GM23338 (cell line): Measurements from ENCODE around the gene GALNT5. TPM values are rescaled to one million over a fixed set of nuclear protein-coding genes. Genes with fewer than 3 reads are reported as not detected.

Source experiments
- ATAC-seq: fragments of 200-7000 bp; cut with Tn5 transposase; 3 replicates; pipeline ENCODE4 v1.9.1; 2020
- DNase-seq: peaks from one replicate; pipeline ENCODE4 v3.0.0-alpha.2; 2015; ENCODE audit warnings: low spot score
- H2AFZ ChIP-seq: fragments of 200-600 bp; sonication (generic); 2 replicates; pipeline ENCODE4 v1.8.0; 2016; ENCODE audit warnings: antibody characterized with exemption, mild to moderate bottlenecking, moderate library complexity
- H3F3A ChIP-seq: fragments of 200-600 bp; sonication (generic); replicated peaks from 2 replicates; pipeline ENCODE4 v1.8.0; 2017; ENCODE audit warnings: antibody characterized with exemption, mixed run types, low read depth
- H3K27ac ChIP-seq: fragments of 200-600 bp; sonication (generic); 2 replicates; pipeline ENCODE4 v1.6.1; 2016; ENCODE audit warnings: low read depth
- H3K27me3 ChIP-seq: fragments of 200-600 bp; sonication (generic); 2 replicates; pipeline ENCODE4 v1.8.0; 2016; ENCODE audit warnings: mild to moderate bottlenecking, mixed run types, moderate library complexity; ENCODE audit not compliant: insufficient read depth
- H3K36me3 ChIP-seq: fragments of 200-600 bp; sonication (generic); 2 replicates; pipeline ENCODE4 v1.8.0; 2016; ENCODE audit warnings: mild to moderate bottlenecking; ENCODE audit not compliant: insufficient read depth
- H3K4me1 ChIP-seq: fragments of 200-600 bp; sonication (generic); 2 replicates; pipeline ENCODE4 v1.8.0; 2016; ENCODE audit warnings: mild to moderate bottlenecking, moderate library complexity; ENCODE audit not compliant: insufficient read depth
- H3K4me2 ChIP-seq: fragments of 200-600 bp; sonication (generic); 2 replicates; pipeline ENCODE4 v1.7.1; 2017; ENCODE audit warnings: mixed run types
- H3K4me3 ChIP-seq: fragments of 200-600 bp; sonication (generic); 2 replicates; pipeline ENCODE4 v1.6.1; 2016; ENCODE audit warnings: mixed run types
- H3K79me2 ChIP-seq: fragments of 200-600 bp; sonication (generic); replicated peaks from 2 replicates; pipeline ENCODE4 v1.8.0; 2017; ENCODE audit warnings: mild to moderate bottlenecking; ENCODE audit not compliant: insufficient read depth
- H3K9me2 ChIP-seq: fragments of 200-600 bp; sonication (generic); 2 replicates; pipeline ENCODE4 v1.8.0; 2017; ENCODE audit not compliant: insufficient read depth
- H4K20me1 ChIP-seq: fragments of 200-600 bp; sonication (generic); replicated peaks from 2 replicates; pipeline ENCODE4 v1.8.0; 2017; ENCODE audit warnings: mild to moderate bottlenecking; ENCODE audit not compliant: insufficient read depth
- H3K27ac Mint-ChIP-seq: 2 replicates; pipeline ENCODE4 v1.8.0; 2020; ENCODE audit warnings: inconsistent platforms, mild to moderate bottlenecking, moderate library complexity, mixed read lengths
- H3K27me3 Mint-ChIP-seq: 3 replicates; pipeline ENCODE4 v1.8.0; 2022; ENCODE audit warnings: low read depth, mild to moderate bottlenecking, moderate library complexity, mixed read lengths, inconsistent platforms; ENCODE audit not compliant: insufficient read depth, poor library complexity
- H3K36me3 Mint-ChIP-seq: 3 replicates; pipeline ENCODE4 v1.8.0; 2021; ENCODE audit warnings: low read depth, mild to moderate bottlenecking, inconsistent platforms, moderate library complexity, mixed read lengths
- H3K4me1 Mint-ChIP-seq: 3 replicates; pipeline ENCODE4 v1.8.0; 2020; ENCODE audit warnings: mild to moderate bottlenecking, inconsistent platforms, mixed read lengths
- H3K4me3 Mint-ChIP-seq: 3 replicates; pipeline ENCODE4 v1.8.0; 2021; ENCODE audit warnings: moderate library complexity, mild to moderate bottlenecking, inconsistent platforms, mixed read lengths
- H3K9me3 Mint-ChIP-seq: 3 replicates; pipeline ENCODE4 v1.8.0; 2020; ENCODE audit warnings: moderate library complexity, mild to moderate bottlenecking, inconsistent platforms, mixed read lengths
- CREB1 ChIP-seq: fragments of 250-450 bp; sonication (Bioruptor Pico); IDR thresholded peaks from 2 replicates; pipeline ENCODE4 v1.5.0; 2020; ENCODE audit warnings: low read depth, mild to moderate bottlenecking, moderate library complexity
- EZH2 ChIP-seq: fragments of 200-600 bp; sonication (generic); IDR thresholded peaks from one replicate; pipeline ENCODE4 v1.8.0; 2017; ENCODE audit warnings: antibody characterized with exemption, mild to moderate bottlenecking, low read depth; ENCODE audit not compliant: unreplicated experiment
- EZH2phosphoT487 ChIP-seq: fragments of 200-600 bp; sonication (generic); IDR thresholded peaks from one replicate; pipeline ENCODE4 v1.8.1; 2018; ENCODE audit warnings: antibody characterized with exemption; ENCODE audit not compliant: unreplicated experiment
- JUNB ChIP-seq: IDR thresholded peaks from one replicate; pipeline ENCODE4 v1.6.1; 2016; ENCODE audit warnings: antibody characterized with exemption; ENCODE audit not compliant: unreplicated experiment
- NANOG ChIP-seq: IDR thresholded peaks from 2 replicates; pipeline ENCODE4 v1.6.1; 2016; ENCODE audit warnings: antibody characterized with exemption, borderline replicate concordance
- POLR2AphosphoS5 ChIP-seq: IDR thresholded peaks from 2 replicates; pipeline ENCODE4 v1.6.1; 2016; ENCODE audit warnings: antibody characterized with exemption, low read depth
- STAT1 ChIP-seq: IDR thresholded peaks from one replicate; pipeline ENCODE4 v1.6.1; 2016; ENCODE audit warnings: antibody characterized with exemption; ENCODE audit not compliant: unreplicated experiment
- ZNF114 ChIP-seq: fragments of 250-450 bp; sonication (Bioruptor Pico); IDR thresholded peaks from 2 replicates; pipeline ENCODE4 v1.5.0; 2020; ENCODE audit warnings: mild to moderate bottlenecking, moderate library complexity
- ZNF331 ChIP-seq: fragments of 250-450 bp; sonication (Bioruptor Pico); IDR thresholded peaks from 2 replicates; pipeline ENCODE4 v1.5.0; 2020; ENCODE audit warnings: low read depth, mild to moderate bottlenecking, moderate library complexity
- polyA plus RNA-seq: library from polyadenylated mRNA; unstranded; fragments of >200 nt; fragmentation: Nextera tagmentation; extraction: Ambion mirVana; gene quantifications from 2 replicates; pipeline ENCODE4 v1.2.1, GENCODE V29; 2016
- total RNA-seq: library from RNA; depleted of rRNA; stranded (reverse); fragments of >200 nt; shearing (Covaris generic); gene quantifications from 2 replicates; pipeline ENCODE4 v1.2.3, GENCODE V29; 2014
- TF ChIP-seq, protein P1 (sequence below), 2 experiments: fragments of 200-600 bp in 1 of 2; sonication (generic) in 1 of 2; conservative IDR thresholded peaks; 2 replicates each; pipeline versions ENCODE4 v1.5.1 to v1.6.1; 2016 to 2017; ENCODE audit warnings: antibody characterized with exemption in 2 of 2, low read depth in 2 of 2, mild to moderate bottlenecking in 2 of 2, moderate library complexity in 1 of 2
- TF ChIP-seq, protein P2 (sequence below): fragments of 250-450 bp; sonication (Bioruptor Pico); IDR thresholded peaks from 2 replicates; pipeline ENCODE4 v1.5.0; 2020; ENCODE audit warnings: mild to moderate bottlenecking, moderate library complexity
- TF ChIP-seq, protein P3 (sequence below): IDR thresholded peaks from one replicate; pipeline ENCODE4 v1.6.1; 2018; ENCODE audit warnings: antibody characterized with exemption; ENCODE audit not compliant: unreplicated experiment
- TF ChIP-seq, protein P4 (sequence below): IDR thresholded peaks from 2 replicates; pipeline ENCODE4 v1.6.1; 2016; ENCODE audit warnings: antibody characterized with exemption

The GALNT5 gene
- total and polyA plus RNA-seq, 2 experiments from 2014 or later: 0.05 to 0.14 TPM

DNA sequence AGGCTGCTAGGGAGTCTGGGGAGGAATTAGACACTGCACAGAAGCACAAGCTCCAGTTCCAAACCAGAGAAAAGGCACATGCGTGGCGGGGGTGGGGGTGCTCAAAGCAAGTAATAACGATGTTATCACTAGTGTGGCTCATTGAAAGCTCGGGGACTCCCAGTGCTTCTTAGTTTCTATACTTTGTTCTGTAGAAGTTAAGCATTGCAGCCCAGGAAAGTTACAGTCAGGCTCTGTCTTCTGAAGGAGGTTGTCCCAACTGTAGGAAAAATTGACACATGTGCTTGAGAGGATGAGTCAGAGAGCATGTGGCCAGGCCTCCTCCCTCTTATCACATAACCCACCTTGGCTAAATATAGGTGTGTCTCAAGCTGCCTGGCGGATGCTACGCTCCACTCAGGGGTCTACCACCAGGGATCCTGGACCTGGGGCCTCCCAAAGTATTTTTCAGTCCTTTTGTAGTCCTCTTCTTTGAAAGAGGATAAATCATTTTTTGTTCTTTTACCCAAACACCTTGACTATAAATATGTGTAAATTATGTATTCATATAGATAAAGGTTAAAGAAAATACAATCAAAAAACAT is 3.8 kb downstream of the GALNT5 start:
- H3F3A ChIP-seq: no peaks in the 10 kb centered on the region
- no peaks in the 10 kb centered on the region for H4K20me1 ChIP-seq
- no peaks in the 10 kb centered on the region for H3K79me2 ChIP-seq
- H3K9me3 Mint-ChIP-seq: no peaks in the 10 kb centered on the region
- H3K4me2 ChIP-seq: no peak overlapping the region
- no peak for DNase-seq
- H3K4me1 Mint-ChIP-seq: peaks cover 33% of the 10 kb centered on the region
- no peaks in the 10 kb centered on the region; the same call in 1 of the 2 replicates for H3K9me2 ChIP-seq
- H3K27ac Mint-ChIP-seq: no peak overlapping the region
- no peaks in the 10 kb centered on the region for H3K36me3 ChIP-seq
- ATAC-seq: no peak
- no peaks in the 10 kb centered on the region for H3K27me3 ChIP-seq
- H3K27ac ChIP-seq: no peak overlapping the region
- peaks cover 19% of the 10 kb centered on the region for H3K4me1 ChIP-seq
- TF ChIP-seq, protein P1, sequence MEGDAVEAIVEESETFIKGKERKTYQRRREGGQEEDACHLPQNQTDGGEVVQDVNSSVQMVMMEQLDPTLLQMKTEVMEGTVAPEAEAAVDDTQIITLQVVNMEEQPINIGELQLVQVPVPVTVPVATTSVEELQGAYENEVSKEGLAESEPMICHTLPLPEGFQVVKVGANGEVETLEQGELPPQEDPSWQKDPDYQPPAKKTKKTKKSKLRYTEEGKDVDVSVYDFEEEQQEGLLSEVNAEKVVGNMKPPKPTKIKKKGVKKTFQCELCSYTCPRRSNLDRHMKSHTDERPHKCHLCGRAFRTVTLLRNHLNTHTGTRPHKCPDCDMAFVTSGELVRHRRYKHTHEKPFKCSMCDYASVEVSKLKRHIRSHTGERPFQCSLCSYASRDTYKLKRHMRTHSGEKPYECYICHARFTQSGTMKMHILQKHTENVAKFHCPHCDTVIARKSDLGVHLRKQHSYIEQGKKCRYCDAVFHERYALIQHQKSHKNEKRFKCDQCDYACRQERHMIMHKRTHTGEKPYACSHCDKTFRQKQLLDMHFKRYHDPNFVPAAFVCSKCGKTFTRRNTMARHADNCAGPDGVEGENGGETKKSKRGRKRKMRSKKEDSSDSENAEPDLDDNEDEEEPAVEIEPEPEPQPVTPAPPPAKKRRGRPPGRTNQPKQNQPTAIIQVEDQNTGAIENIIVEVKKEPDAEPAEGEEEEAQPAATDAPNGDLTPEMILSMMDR (conservative IDR thresholded peaks at IDR 0.05; ENCODE audit: low read depth in 2 of 2): no peak
- TF ChIP-seq, protein P2, sequence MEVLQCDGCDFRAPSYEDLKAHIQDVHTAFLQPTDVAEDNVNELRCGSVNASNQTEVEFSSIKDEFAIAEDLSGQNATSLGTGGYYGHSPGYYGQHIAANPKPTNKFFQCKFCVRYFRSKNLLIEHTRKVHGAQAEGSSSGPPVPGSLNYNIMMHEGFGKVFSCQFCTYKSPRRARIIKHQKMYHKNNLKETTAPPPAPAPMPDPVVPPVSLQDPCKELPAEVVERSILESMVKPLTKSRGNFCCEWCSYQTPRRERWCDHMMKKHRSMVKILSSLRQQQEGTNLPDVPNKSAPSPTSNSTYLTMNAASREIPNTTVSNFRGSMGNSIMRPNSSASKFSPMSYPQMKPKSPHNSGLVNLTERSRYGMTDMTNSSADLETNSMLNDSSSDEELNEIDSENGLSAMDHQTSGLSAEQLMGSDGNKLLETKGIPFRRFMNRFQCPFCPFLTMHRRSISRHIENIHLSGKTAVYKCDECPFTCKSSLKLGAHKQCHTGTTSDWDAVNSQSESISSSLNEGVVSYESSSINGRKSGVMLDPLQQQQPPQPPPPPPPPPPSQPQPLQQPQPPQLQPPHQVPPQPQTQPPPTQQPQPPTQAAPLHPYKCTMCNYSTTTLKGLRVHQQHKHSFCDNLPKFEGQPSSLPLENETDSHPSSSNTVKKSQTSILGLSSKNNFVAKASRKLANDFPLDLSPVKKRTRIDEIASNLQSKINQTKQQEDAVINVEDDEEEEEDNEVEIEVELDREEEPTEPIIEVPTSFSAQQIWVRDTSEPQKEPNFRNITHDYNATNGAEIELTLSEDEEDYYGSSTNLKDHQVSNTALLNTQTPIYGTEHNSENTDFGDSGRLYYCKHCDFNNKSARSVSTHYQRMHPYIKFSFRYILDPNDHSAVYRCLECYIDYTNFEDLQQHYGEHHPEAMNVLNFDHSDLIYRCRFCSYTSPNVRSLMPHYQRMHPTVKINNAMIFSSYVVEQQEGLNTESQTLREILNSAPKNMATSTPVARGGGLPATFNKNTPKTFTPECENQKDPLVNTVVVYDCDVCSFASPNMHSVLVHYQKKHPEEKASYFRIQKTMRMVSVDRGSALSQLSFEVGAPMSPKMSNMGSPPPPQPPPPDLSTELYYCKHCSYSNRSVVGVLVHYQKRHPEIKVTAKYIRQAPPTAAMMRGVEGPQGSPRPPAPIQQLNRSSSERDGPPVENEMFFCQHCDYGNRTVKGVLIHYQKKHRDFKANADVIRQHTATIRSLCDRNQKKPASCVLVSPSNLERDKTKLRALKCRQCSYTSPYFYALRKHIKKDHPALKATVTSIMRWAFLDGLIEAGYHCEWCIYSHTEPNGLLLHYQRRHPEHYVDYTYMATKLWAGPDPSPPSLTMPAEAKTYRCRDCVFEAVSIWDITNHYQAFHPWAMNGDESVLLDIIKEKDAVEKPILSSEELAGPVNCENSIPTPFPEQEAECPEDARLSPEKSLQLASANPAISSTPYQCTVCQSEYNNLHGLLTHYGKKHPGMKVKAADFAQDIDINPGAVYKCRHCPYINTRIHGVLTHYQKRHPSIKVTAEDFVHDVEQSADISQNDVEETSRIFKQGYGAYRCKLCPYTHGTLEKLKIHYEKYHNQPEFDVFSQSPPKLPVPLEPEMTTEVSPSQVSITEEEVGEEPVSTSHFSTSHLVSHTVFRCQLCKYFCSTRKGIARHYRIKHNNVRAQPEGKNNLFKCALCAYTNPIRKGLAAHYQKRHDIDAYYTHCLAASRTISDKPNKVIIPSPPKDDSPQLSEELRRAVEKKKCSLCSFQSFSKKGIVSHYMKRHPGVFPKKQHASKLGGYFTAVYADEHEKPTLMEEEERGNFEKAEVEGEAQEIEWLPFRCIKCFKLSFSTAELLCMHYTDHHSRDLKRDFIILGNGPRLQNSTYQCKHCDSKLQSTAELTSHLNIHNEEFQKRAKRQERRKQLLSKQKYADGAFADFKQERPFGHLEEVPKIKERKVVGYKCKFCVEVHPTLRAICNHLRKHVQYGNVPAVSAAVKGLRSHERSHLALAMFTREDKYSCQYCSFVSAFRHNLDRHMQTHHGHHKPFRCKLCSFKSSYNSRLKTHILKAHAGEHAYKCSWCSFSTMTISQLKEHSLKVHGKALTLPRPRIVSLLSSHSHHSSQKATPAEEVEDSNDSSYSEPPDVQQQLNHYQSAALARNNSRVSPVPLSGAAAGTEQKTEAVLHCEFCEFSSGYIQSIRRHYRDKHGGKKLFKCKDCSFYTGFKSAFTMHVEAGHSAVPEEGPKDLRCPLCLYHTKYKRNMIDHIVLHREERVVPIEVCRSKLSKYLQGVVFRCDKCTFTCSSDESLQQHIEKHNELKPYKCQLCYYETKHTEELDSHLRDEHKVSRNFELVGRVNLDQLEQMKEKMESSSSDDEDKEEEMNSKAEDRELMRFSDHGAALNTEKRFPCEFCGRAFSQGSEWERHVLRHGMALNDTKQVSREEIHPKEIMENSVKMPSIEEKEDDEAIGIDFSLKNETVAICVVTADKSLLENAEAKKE (CRISPR knock-in tag): no peak
- TF ChIP-seq NANOG (no peak), EZH2 (no peak), CREB1 (no peak), JUNB (no peak), EZH2phosphoT487 (no peak), ZNF114 (CRISPR knock-in tag) (no peak), STAT1 (no peak), ZNF331 (CRISPR knock-in tag) (no peak), POLR2AphosphoS5 (no peak)
- TF ChIP-seq, protein P3, sequence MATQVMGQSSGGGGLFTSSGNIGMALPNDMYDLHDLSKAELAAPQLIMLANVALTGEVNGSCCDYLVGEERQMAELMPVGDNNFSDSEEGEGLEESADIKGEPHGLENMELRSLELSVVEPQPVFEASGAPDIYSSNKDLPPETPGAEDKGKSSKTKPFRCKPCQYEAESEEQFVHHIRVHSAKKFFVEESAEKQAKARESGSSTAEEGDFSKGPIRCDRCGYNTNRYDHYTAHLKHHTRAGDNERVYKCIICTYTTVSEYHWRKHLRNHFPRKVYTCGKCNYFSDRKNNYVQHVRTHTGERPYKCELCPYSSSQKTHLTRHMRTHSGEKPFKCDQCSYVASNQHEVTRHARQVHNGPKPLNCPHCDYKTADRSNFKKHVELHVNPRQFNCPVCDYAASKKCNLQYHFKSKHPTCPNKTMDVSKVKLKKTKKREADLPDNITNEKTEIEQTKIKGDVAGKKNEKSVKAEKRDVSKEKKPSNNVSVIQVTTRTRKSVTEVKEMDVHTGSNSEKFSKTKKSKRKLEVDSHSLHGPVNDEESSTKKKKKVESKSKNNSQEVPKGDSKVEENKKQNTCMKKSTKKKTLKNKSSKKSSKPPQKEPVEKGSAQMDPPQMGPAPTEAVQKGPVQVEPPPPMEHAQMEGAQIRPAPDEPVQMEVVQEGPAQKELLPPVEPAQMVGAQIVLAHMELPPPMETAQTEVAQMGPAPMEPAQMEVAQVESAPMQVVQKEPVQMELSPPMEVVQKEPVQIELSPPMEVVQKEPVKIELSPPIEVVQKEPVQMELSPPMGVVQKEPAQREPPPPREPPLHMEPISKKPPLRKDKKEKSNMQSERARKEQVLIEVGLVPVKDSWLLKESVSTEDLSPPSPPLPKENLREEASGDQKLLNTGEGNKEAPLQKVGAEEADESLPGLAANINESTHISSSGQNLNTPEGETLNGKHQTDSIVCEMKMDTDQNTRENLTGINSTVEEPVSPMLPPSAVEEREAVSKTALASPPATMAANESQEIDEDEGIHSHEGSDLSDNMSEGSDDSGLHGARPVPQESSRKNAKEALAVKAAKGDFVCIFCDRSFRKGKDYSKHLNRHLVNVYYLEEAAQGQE: no peak
- TF ChIP-seq, protein P4, sequence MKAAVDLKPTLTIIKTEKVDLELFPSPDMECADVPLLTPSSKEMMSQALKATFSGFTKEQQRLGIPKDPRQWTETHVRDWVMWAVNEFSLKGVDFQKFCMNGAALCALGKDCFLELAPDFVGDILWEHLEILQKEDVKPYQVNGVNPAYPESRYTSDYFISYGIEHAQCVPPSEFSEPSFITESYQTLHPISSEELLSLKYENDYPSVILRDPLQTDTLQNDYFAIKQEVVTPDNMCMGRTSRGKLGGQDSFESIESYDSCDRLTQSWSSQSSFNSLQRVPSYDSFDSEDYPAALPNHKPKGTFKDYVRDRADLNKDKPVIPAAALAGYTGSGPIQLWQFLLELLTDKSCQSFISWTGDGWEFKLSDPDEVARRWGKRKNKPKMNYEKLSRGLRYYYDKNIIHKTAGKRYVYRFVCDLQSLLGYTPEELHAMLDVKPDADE: no peak
- H2AFZ ChIP-seq: no peak overlapping the region
- no peak overlapping the region for H3K4me3 ChIP-seq
- H3K27me3 Mint-ChIP-seq: peaks cover 4% of the 10 kb centered on the region
- H3K36me3 Mint-ChIP-seq: no peaks in the 10 kb centered on the region
- H3K4me3 Mint-ChIP-seq: no peak overlapping the region
